HL-60 (cell line): ENCODE results near the gene RSPO3.

Source experiments
- POLR2AphosphoS5 ChIP-seq: IDR thresholded peaks from 2 replicates; pipeline ENCODE4 v1.6.1; 2012; ENCODE audit warnings: low read depth
- SPI1 ChIP-seq: IDR thresholded peaks from 2 replicates; pipeline ENCODE4 v1.6.1; 2012; ENCODE audit warnings: low read depth, mild to moderate bottlenecking, borderline replicate concordance
- TF ChIP-seq, protein P1 (sequence below): IDR thresholded peaks from one replicate; pipeline ENCODE4 v1.5.1; 2011; ENCODE audit warnings: low read length, control low read depth, inconsistent platforms; ENCODE audit not compliant: insufficient read depth
- TF ChIP-seq, protein P2 (sequence below): IDR thresholded peaks from 2 replicates; pipeline ENCODE4 v1.6.1; 2012; ENCODE audit warnings: low read depth; ENCODE audit not compliant: insufficient replicate concordance

DNA sequence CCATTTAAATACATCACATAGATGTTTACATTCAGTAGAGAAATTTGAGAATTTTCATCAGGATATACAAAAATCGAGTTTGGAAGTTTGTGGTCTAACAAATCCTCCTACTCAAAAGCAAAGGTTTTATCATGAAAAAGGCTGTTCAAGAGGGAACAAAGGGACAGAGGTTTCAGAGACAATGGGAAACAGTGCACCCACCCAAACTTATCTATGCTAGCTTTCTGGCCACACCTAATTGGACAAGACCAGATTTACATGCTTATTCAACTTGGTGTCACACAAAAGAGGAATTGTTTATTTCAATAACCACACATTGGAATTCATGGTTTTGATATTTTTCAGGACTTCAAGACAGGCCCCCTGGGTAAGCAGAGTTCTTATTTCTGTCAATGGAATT is 28.4 kb upstream of the RSPO3 start:
- TF ChIP-seq, protein P1, sequence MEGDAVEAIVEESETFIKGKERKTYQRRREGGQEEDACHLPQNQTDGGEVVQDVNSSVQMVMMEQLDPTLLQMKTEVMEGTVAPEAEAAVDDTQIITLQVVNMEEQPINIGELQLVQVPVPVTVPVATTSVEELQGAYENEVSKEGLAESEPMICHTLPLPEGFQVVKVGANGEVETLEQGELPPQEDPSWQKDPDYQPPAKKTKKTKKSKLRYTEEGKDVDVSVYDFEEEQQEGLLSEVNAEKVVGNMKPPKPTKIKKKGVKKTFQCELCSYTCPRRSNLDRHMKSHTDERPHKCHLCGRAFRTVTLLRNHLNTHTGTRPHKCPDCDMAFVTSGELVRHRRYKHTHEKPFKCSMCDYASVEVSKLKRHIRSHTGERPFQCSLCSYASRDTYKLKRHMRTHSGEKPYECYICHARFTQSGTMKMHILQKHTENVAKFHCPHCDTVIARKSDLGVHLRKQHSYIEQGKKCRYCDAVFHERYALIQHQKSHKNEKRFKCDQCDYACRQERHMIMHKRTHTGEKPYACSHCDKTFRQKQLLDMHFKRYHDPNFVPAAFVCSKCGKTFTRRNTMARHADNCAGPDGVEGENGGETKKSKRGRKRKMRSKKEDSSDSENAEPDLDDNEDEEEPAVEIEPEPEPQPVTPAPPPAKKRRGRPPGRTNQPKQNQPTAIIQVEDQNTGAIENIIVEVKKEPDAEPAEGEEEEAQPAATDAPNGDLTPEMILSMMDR = no peak
- TF ChIP-seq, protein P2, sequence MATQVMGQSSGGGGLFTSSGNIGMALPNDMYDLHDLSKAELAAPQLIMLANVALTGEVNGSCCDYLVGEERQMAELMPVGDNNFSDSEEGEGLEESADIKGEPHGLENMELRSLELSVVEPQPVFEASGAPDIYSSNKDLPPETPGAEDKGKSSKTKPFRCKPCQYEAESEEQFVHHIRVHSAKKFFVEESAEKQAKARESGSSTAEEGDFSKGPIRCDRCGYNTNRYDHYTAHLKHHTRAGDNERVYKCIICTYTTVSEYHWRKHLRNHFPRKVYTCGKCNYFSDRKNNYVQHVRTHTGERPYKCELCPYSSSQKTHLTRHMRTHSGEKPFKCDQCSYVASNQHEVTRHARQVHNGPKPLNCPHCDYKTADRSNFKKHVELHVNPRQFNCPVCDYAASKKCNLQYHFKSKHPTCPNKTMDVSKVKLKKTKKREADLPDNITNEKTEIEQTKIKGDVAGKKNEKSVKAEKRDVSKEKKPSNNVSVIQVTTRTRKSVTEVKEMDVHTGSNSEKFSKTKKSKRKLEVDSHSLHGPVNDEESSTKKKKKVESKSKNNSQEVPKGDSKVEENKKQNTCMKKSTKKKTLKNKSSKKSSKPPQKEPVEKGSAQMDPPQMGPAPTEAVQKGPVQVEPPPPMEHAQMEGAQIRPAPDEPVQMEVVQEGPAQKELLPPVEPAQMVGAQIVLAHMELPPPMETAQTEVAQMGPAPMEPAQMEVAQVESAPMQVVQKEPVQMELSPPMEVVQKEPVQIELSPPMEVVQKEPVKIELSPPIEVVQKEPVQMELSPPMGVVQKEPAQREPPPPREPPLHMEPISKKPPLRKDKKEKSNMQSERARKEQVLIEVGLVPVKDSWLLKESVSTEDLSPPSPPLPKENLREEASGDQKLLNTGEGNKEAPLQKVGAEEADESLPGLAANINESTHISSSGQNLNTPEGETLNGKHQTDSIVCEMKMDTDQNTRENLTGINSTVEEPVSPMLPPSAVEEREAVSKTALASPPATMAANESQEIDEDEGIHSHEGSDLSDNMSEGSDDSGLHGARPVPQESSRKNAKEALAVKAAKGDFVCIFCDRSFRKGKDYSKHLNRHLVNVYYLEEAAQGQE = no peak
- TF ChIP-seq POLR2AphosphoS5 (no peak), SPI1 (no peak)
